Measurements from ENCODE around the gene FIBP.

FIBP gene

DNA sequence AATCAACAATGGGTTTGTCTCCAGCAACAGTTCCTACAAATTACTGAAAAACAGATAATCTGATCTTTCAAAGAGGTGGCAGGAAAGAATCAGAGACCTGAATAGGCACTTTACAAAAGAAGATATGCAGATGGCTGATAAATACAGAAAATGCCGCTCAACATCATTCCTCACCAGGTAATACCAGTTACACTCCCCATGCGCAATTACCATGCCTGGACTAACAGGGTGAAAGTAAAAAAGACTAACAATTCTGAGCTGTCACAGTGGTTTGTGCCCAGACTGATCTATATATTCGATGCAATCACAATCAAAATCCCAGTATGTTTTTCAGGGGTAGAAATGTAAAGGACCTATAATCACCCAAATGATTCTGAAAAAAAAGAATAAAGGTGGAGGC, 44.5 kb downstream of the FIBP start:
- DNase-seq (ENCODE audit: insufficient read length) (no peak), FAIRE-seq (no peak)
- TF ChIP-seq TAF1 (IDR thresholded peaks at IDR 0.05; ENCODE audit: borderline replicate concordance, low read depth, low read length), result no peak
- TF ChIP-seq POLR2A (IDR thresholded peaks at IDR 0.05; ENCODE audit: low read depth, low read length), result no peak
- TF ChIP-seq POLR2AphosphoS5 (IDR thresholded peaks at IDR 0.05; ENCODE audit: low read depth, low read length), result no peak

- TF ChIP-seq POLR2AphosphoS5 (IDR thresholded peaks at IDR 0.05; ENCODE audit: low read depth, low read length) (no peak), TAF1 (IDR thresholded peaks at IDR 0.05; ENCODE audit: borderline replicate concordance, low read depth, low read length) (no peak), POLR2A (IDR thresholded peaks at IDR 0.05; ENCODE audit: low read depth, low read length) (no peak)
- FAIRE-seq (peak; percentile 24), DNase-seq (ENCODE audit: insufficient read length) (no peak)
These were observed 46.1 kb downstream of the FIBP start for GRCh38 chr11:65842144-65842543.

DNA sequence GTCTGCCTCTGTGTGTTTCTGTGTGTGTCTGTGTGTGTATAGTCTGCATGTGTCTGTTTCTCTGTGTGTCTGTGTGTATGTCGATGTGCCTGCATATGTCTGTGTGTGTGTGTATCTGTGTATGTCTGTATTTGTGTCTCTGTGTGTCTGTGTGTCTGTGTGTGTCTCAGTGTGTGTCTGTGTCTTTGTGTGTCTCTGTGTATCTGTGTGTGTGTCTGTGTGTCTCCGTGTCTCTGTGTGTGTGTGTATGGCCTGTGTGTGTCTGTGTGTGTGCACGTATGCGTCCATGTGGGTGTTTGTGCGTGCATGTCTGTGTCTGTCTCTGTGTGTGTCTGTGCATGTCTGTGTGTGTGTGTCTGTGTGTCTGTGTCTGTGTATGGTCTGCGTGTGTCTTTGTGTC, 54.1 kb downstream of the FIBP start:
- FAIRE-seq, result no peak

More for the DNA sequence above, 54.1 kb downstream of the FIBP start:
- DNase-seq (ENCODE audit: insufficient read length), result no peak
- TF ChIP-seq TAF1 (IDR thresholded peaks at IDR 0.05; ENCODE audit: borderline replicate concordance, low read depth, low read length) (no peak), POLR2A (IDR thresholded peaks at IDR 0.05; ENCODE audit: low read depth, low read length) (no peak), POLR2AphosphoS5 (IDR thresholded peaks at IDR 0.05; ENCODE audit: low read depth, low read length) (no peak)

All from GM12892 (cell line).